Cardiac fibroblast (primary cell): Measurements from ENCODE around the gene RPRM.
"Not testable (repeated sequence)": the region's sequence is repeated elsewhere in the genome, so short reads cannot be mapped to it uniquely, and the experiment has no call there.

Experiments
- DNase-seq, 2 donors: peaks; one replicate each; pipeline versions ENCODE4 v3.0.0 to v3.0.0-alpha.2; 2010; ENCODE audit warnings: low read depth in 2 of 2
- H3K4me3 ChIP-seq, 2 donors: replicated peaks in 1 of 2; 1 replicate in 1 of 2; 2 replicates in 1 of 2; pipeline ENCODE4 v1.5.1; 2011; ENCODE audit warnings: low read depth in 2 of 2, low read length in 2 of 2, mild to moderate bottlenecking in 2 of 2, moderate library complexity in 1 of 2
- CTCF ChIP-seq: IDR thresholded peaks from one replicate; pipeline ENCODE4 v1.5.1; 2011; ENCODE audit warnings: low read depth, mild to moderate bottlenecking, low read length, inconsistent platforms

Gene RPRM

DNA sequence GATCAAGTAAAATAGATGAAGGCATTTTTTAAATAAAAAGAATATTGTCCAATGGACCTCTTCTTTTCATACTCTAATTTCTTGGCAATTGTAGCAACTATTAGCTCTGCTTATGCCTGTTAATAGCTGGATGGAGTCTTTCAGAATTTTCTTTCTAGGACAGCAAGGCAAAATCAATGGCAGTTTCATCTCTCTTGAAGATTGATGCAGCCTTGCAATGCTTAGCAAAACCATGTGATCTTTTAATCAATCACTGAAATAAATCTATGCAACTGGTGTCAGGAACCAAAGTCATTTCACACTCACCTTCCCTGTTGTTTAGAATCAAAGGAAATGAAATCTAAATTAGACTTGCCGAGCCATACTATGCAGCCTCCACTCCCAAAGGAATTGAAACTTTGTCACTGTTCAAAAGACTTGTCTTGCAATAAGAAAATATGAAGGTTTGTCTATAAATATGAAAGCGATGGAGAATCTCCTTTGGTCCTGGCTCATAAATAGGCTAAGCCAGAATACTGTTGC is 16.2 kb downstream of the RPRM start:
- TF ChIP-seq CTCF: no peak

GRCh38 chr2:153461453-153461852 is 17.1 kb downstream of the RPRM start:
- no peak for DNase-seq
- TF ChIP-seq CTCF: no peak
- H3K4me3 ChIP-seq: no peak overlapping the region

More for the DNA sequence above, 16.2 kb downstream of the RPRM start:
- DNase-seq: no peak
- no peak overlapping the region for H3K4me3 ChIP-seq

DNA sequence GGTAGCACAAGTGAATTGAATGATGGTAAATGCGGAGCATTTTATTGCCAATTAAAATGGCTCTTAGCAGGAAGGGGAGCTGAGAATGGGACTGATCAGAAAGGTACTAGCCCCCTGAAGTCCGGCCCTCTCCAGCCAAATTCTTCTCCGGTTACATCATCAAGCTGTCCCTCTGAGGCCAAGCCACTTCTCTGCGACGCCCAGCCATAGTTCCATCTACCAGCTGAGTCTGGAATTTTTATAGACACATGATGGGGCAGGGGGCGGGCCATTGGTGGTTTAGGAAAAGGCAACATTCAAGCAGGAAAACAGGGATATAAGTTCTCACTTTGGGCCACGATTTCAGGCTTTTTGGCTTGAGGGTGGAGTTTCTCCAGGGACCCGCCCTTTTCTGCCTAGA is 22.7 kb downstream of the RPRM start:
- DNase-seq: no peak

DNA sequence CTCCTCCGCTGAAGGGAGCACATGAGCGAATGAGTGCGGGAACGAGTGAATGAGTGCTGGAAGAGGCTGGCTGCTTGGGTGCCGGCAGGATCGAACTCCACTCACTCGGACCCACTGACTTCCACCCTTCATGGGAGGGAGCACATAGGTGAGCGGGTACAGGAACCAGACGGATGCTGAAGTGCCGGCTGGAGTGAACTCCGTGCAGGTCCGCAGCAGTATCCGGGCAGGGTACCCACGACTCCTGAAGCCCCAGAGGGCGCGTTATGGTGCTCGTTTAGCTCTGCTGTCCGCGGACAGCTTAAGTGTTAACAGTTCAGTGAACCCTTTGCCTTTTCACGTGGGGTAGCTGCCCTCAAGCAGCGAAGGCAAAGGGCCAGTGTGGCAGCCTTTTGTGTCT is 23.2 kb downstream of the RPRM start:
- TF ChIP-seq CTCF: no peak
- no peak for DNase-seq
- no peak overlapping the region for H3K4me3 ChIP-seq

More for the DNA sequence above, 22.7 kb downstream of the RPRM start:
- TF ChIP-seq CTCF: no peak
- H3K4me3 ChIP-seq: no peak overlapping the region

DNA sequence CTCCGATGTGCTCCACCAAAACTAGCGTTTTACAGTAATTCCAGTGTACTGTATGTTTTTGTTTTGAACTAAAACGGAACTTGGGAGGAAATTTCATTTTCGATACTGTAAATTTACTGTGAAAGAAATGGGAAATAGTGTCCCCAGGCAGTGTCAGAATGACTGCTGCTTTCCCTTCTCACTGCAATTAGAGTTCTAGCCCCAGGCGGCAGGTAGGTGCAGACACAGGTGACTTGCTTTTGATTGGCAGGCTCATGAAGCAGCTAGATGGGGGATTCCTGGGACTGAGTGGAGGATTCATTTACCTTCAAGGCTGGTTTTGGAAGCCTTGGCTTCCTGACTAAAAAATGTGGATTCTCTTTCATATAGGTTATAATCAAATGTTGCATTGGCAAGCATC is 27.0 kb downstream of the RPRM start:
- no peak overlapping the region for H3K4me3 ChIP-seq
- TF ChIP-seq CTCF: no peak
- DNase-seq: no peak

GRCh38 chr2:153443106-153443505 is 35.5 kb downstream of the RPRM start:
- DNase-seq: no peak
- no peak for TF ChIP-seq CTCF
- H3K4me3 ChIP-seq: no peak overlapping the region

GRCh38 chr2:153442616-153443015 is 35.9 kb downstream of the RPRM start:
- DNase-seq, H3K4me3 ChIP-seq: not testable (repeated sequence)

GRCh38 chr2:153440090-153440489 is 38.5 kb downstream of the RPRM start:
- not testable (repeated sequence) for H3K4me3 ChIP-seq, DNase-seq
